ENCODE results near the gene TMEM234. TPM values are rescaled to one million over a fixed set of nuclear protein-coding genes. Genes with fewer than 3 reads are reported as not detected.

TMEM234 gene
- total RNA-seq, 6 experiments from 2014 or later, result 3.4 to 7.2 (median 5.9) TPM

DNA sequence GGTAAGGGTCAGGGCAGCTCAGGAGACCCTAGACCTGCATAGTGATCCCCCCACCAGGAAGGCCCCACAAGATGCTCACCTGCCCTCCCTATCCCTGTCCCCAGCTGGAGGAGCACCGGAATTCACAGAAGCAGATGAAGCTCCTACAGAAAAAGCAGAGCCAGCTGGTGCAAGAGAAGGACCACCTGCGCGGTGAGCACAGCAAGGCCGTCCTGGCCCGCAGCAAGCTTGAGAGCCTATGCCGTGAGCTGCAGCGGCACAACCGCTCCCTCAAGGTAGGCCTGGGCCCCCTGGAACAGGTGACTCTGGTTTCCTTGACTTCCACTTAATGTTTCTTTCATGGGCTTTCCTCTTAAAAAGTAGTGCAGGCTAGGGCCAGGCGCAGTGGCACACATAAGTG is 34.3 kb downstream of the TMEM234 start:
- ATAC-seq (no peak), DNase-seq (no peak)
- 91% methylated on average over 1 of the region's 9 CpGs for WGBS (ENCODE audit: insufficient coverage, low coverage, low lambda C conversion rate, missing lambda C conversion rate)
- no peak for TF ChIP-seq POLR2A (IDR thresholded peaks at IDR 0.05)
- H3K4me1 ChIP-seq, result no peaks in the 10 kb centered on the region
- H3K27me3 ChIP-seq, result no peaks in the 10 kb centered on the region
- H3K9me3 ChIP-seq, result no peaks in the 10 kb centered on the region
- no peak overlapping the region for H3K27ac ChIP-seq
- intact Hi-C loops (cut with DNase I), result no loop called here
- H3K4me3 ChIP-seq, result no peak overlapping the region
- H3K36me3 ChIP-seq, result peaks cover 25 to 83% (median 56%) of the 10 kb centered on the region in 4 donors

DNA sequence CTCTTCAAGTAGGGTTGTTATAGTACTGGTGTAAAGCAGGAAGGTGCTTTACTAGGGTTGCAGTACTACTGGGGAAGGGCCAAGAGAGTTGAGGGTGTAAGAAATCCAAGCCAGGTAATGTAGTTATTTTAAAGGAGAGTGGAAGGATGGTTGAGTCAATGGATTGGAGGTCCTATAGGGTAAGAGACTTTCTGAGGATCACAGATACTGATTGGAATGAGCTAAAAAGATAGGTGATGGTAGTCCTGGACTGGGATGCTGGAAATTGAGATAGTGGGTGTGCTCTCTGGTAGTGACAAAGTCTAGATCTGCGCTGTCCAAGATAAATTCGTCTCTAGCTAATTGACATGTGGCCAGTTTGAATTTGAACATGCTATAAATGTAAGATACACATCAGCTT is 35.7 kb downstream of the TMEM234 start:
- TF ChIP-seq POLR2A (IDR thresholded peaks at IDR 0.05), result no peak
- no peak for TF ChIP-seq CTCF (IDR thresholded peaks at IDR 0.05)
- Histone ChIP-seq H3K27ac (no peak overlapping the region), H3K36me3 (peaks cover 22 to 77% (median 45%) of the 10 kb centered on the region in 4 donors), H3K4me3 (no peak overlapping the region), H3K4me1 (peaks cover 0 to 5% (median 1%) of the 10 kb centered on the region in 4 donors), H3K27me3 (no peaks in the 10 kb centered on the region), H3K9me3 (no peaks in the 10 kb centered on the region)
- no peak for ATAC-seq
- intact Hi-C loops (cut with DNase I), result no loop called here
- 43% methylated on average over 2 of the region's 2 CpGs for WGBS (ENCODE audit: insufficient coverage, low coverage, low lambda C conversion rate, missing lambda C conversion rate)
- no peak for DNase-seq

GRCh38 chr1:32186077-32186476 is 36.1 kb downstream of the TMEM234 start:
- Histone ChIP-seq H3K9me3 (no peaks in the 10 kb centered on the region), H3K4me1 (peaks cover 0 to 9% (median 3%) of the 10 kb centered on the region in 4 donors), H3K27me3 (no peaks in the 10 kb centered on the region), H3K4me3 (no peak overlapping the region), H3K36me3 (peaks cover 17 to 75% (median 45%) of the 10 kb centered on the region in 4 donors), H3K27ac (no peak overlapping the region)
- TF ChIP-seq POLR2A (IDR thresholded peaks at IDR 0.05), result no peak
- TF ChIP-seq CTCF (IDR thresholded peaks at IDR 0.05), result no peak
- ATAC-seq, result no peak
- intact Hi-C loops (cut with DNase I), result no loop called here
- no peak for DNase-seq
- 95% methylated on average over 2 of the region's 2 CpGs for WGBS (ENCODE audit: insufficient coverage, low coverage, low lambda C conversion rate, missing lambda C conversion rate)

DNA sequence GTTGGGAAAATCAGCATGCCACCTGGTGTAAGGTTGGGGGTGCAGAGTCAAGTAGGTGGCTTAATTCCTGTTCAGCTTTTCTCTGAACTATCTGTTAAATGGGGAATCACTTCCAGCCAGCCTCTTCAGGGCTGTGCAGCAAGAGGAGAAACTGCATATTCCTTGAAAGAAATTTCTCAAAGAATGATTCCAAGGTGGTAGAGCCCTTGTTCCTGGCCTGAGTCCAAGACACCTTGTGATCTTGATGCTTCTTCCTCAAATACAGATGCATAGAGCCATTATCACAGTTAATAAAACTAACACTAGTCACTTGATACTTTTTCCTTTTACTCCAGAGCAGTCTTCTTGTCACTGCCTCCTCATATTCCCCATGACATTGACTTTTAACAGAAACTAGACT is 37.5 kb downstream of the TMEM234 start:
- peaks cover 0 to 17% (median 6%) of the 10 kb centered on the region in 4 donors for H3K4me1 ChIP-seq
- no peaks in the 10 kb centered on the region for H3K27me3 ChIP-seq
- no peak overlapping the region for H3K27ac ChIP-seq
- DNase-seq (no peak), ATAC-seq (no peak)
- no peaks in the 10 kb centered on the region for H3K9me3 ChIP-seq
- TF ChIP-seq CTCF (IDR thresholded peaks at IDR 0.05) (no peak), POLR2A (IDR thresholded peaks at IDR 0.05) (no peak)
- no peak overlapping the region for H3K4me3 ChIP-seq
- H3K36me3 ChIP-seq, result peaks cover 8 to 61% (median 34%) of the 10 kb centered on the region in 4 donors
- intact Hi-C loops (cut with DNase I), result no loop called here

DNA sequence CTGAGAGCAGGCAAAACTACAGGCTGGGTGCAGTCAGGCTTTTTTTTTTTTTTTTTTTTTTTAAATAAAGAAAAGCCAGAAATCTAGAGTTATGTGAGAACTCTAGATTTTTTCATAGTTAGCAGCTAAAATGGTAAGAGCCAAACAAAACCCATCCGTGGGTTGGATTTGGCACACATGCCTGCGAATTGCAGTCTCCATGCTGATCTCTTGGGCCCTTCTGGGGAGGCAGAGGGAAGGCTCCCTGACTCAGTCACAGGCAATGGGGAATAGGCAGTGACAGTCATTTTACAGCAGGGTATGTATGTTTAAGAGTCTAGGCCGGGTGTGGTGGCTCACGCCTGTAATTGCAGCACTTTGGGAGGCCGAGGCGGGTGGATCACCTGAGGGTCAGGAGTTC is 40.1 kb downstream of the TMEM234 start:
- DNase-seq, result no peak
- TF ChIP-seq POLR2A (IDR thresholded peaks at IDR 0.05) (no peak), CTCF (IDR thresholded peaks at IDR 0.05) (no peak)
- Histone ChIP-seq H3K4me3 (no peak overlapping the region), H3K4me1 (peaks cover 0 to 39% (median 17%) of the 10 kb centered on the region in 4 donors), H3K9me3 (no peaks in the 10 kb centered on the region), H3K27me3 (no peaks in the 10 kb centered on the region), H3K36me3 (peaks cover 0 to 35% (median 17%) of the 10 kb centered on the region in 4 donors), H3K27ac (no peak overlapping the region)
- no peak for ATAC-seq
- WGBS (ENCODE audit: insufficient coverage, low coverage, low lambda C conversion rate, missing lambda C conversion rate), result 88% methylated on average over 6 of the region's 6 CpGs
- intact Hi-C loops (cut with DNase I), result no loop called here

All from right lobe of liver (tissue), 6 donors.